GM12865 (cell line): ENCODE results near the gene PKNOX2.

Experiments used
- DNase-seq: peaks from one replicate; pipeline ENCODE4 v3.0.0; 2010; ENCODE audit warnings: low read depth
- H3K4me3 ChIP-seq: 2 replicates; pipeline ENCODE4 v1.5.1; 2011; ENCODE audit warnings: mild to moderate bottlenecking, low read depth, low read length, control low read depth
- TF ChIP-seq, protein P1 (sequence below): IDR thresholded peaks from 2 replicates; pipeline ENCODE4 v1.5.1; 2011; ENCODE audit warnings: low read length, control low read depth, low read depth, inconsistent platforms; ENCODE audit not compliant: insufficient read depth; ENCODE audit errors: missing control alignments

Gene PKNOX2

GRCh38 chr11:125177543-125177942, 13.0 kb downstream of the PKNOX2 start:
- H3K4me3 ChIP-seq: no peak overlapping the region
- TF ChIP-seq, protein P1, sequence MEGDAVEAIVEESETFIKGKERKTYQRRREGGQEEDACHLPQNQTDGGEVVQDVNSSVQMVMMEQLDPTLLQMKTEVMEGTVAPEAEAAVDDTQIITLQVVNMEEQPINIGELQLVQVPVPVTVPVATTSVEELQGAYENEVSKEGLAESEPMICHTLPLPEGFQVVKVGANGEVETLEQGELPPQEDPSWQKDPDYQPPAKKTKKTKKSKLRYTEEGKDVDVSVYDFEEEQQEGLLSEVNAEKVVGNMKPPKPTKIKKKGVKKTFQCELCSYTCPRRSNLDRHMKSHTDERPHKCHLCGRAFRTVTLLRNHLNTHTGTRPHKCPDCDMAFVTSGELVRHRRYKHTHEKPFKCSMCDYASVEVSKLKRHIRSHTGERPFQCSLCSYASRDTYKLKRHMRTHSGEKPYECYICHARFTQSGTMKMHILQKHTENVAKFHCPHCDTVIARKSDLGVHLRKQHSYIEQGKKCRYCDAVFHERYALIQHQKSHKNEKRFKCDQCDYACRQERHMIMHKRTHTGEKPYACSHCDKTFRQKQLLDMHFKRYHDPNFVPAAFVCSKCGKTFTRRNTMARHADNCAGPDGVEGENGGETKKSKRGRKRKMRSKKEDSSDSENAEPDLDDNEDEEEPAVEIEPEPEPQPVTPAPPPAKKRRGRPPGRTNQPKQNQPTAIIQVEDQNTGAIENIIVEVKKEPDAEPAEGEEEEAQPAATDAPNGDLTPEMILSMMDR: no peak
- no peak for DNase-seq

- TF ChIP-seq, protein P1: no peak
- no peak for DNase-seq
- no peak overlapping the region for H3K4me3 ChIP-seq
Measured at GRCh38 chr11:125179346-125179745, 14.8 kb downstream of the PKNOX2 start.

DNA sequence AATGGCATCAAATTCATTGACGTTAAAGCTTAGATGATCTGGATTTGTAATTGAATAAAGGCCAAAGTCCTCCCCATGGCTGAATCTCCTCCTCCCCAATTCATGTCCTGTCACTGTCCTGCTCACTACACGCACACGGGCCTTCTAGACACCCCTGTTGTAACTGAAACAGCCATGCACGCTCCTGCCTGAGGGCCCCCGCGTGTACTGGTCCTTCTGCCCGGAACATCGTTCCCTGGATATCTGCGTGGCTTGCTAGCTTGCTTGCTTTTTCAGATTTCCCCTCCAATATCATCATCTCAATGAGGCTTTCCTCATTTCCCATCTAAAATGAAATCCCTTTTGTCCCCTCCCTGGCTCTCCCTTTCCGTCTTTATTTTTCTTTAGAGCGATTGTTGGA, 15.3 kb downstream of the PKNOX2 start:
- TF ChIP-seq, protein P1: no peak
- no peak overlapping the region for H3K4me3 ChIP-seq
- no peak for DNase-seq

GRCh38 chr11:125180413-125181305, 16.1 kb downstream of the PKNOX2 start:
- no peak for DNase-seq
- no peak overlapping the region for H3K4me3 ChIP-seq
- TF ChIP-seq, protein P1: no peak

DNA sequence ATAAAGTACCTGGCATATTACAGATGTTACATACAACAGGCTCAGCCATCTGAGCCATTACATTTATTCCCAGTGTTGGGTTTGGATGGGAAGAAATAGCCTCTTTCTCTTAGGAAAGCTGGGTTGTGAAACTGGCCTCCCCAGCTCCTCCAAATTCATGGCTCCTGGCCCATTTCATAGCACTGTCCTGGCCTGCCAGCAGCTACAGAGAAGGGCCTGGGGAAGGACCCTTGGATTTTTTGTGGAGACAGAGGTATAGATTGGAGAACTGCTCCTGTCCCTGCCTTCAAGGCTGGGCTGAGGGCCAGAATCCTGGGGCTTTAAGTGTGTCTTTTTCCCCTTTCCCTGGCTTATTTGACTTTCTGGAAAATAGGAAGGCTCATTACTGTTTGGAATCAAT, 18.0 kb downstream of the PKNOX2 start:
- no peak overlapping the region for H3K4me3 ChIP-seq
- no peak for DNase-seq
- TF ChIP-seq, protein P1: no peak

- H3K4me3 ChIP-seq: no peak overlapping the region
- TF ChIP-seq, protein P1: no peak
- DNase-seq: no peak
Measured at GRCh38 chr11:125183641-125184040, 19.1 kb downstream of the PKNOX2 start.
